Osteocyte (in vitro differentiated cells): ENCODE results near the gene DOCK2. TPM values are rescaled to one million over a fixed set of nuclear protein-coding genes. Genes with fewer than 3 reads are reported as not detected.

Experiments
- DNase-seq: peaks from one replicate; pipeline ENCODE4 v3.0.0; 2021; ENCODE audit warnings: mixed read lengths; ENCODE audit not compliant: unreplicated experiment; ENCODE audit errors: extremely low spot score
- H3K27ac Mint-ChIP-seq: one replicate; pipeline ENCODE4 v1.8.0; 2021; ENCODE audit warnings: mild to moderate bottlenecking, mixed read lengths; ENCODE audit not compliant: unreplicated experiment
- H3K27me3 Mint-ChIP-seq: one replicate; pipeline ENCODE4 v1.8.0; 2021; ENCODE audit warnings: mixed read lengths; ENCODE audit not compliant: unreplicated experiment
- H3K36me3 Mint-ChIP-seq: one replicate; pipeline ENCODE4 v1.8.0; 2021; ENCODE audit warnings: mixed read lengths; ENCODE audit not compliant: unreplicated experiment
- H3K4me1 Mint-ChIP-seq: one replicate; pipeline ENCODE4 v1.8.0; 2021; ENCODE audit warnings: mixed read lengths; ENCODE audit not compliant: unreplicated experiment
- H3K4me3 Mint-ChIP-seq: one replicate; pipeline ENCODE4 v1.8.0; 2021; ENCODE audit warnings: mild to moderate bottlenecking, moderate library complexity, mixed read lengths; ENCODE audit not compliant: unreplicated experiment
- H3K9me3 Mint-ChIP-seq: one replicate; pipeline ENCODE4 v1.8.0; 2021; ENCODE audit warnings: mixed read lengths; ENCODE audit not compliant: unreplicated experiment
- total RNA-seq: library from RNA; stranded (reverse); gene quantifications from 2 replicates; pipeline ENCODE4 v1.2.1, GENCODE V29; 2021
- TF ChIP-seq, protein P1 (sequence below): fragments of 200-600 bp; sonication (generic); IDR thresholded peaks from 2 replicates; pipeline ENCODE4 v1.5.0; 2021; ENCODE audit warnings: antibody characterized with exemption, mild to moderate bottlenecking, moderate library complexity

The DOCK2 gene
- total RNA-seq, 1 donor from 2014 or later, result 11.6 TPM

DNA sequence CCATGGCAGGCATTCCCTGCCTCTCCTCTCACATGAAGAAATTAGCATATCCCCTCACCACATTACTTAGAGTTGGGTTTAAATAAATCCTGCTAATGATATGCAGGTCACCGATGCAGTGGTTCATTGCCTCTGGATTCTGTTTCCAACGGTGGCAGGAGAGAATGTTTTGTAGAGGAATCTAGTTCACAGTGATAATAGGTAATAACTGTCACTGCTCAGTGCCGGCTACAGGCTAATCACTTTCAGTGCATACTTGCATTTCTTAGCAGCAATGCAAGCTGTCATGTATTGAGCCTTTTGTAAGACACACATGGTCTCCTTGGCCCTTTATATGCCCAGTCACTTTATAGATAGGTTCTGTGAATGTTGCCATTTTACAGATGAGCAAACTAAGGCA, 402.8 kb downstream of the DOCK2 start:
- Mint-ChIP-seq H3K27ac (no peak overlapping the region), H3K4me1 (no peaks in the 10 kb centered on the region), H3K36me3 (no peaks in the 10 kb centered on the region), H3K4me3 (no peak overlapping the region), H3K9me3 (peaks cover 5% of the 10 kb centered on the region), H3K27me3 (no peaks in the 10 kb centered on the region)
- TF ChIP-seq, protein P1, sequence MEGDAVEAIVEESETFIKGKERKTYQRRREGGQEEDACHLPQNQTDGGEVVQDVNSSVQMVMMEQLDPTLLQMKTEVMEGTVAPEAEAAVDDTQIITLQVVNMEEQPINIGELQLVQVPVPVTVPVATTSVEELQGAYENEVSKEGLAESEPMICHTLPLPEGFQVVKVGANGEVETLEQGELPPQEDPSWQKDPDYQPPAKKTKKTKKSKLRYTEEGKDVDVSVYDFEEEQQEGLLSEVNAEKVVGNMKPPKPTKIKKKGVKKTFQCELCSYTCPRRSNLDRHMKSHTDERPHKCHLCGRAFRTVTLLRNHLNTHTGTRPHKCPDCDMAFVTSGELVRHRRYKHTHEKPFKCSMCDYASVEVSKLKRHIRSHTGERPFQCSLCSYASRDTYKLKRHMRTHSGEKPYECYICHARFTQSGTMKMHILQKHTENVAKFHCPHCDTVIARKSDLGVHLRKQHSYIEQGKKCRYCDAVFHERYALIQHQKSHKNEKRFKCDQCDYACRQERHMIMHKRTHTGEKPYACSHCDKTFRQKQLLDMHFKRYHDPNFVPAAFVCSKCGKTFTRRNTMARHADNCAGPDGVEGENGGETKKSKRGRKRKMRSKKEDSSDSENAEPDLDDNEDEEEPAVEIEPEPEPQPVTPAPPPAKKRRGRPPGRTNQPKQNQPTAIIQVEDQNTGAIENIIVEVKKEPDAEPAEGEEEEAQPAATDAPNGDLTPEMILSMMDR, result no peak
- DNase-seq, result no peak

DNA sequence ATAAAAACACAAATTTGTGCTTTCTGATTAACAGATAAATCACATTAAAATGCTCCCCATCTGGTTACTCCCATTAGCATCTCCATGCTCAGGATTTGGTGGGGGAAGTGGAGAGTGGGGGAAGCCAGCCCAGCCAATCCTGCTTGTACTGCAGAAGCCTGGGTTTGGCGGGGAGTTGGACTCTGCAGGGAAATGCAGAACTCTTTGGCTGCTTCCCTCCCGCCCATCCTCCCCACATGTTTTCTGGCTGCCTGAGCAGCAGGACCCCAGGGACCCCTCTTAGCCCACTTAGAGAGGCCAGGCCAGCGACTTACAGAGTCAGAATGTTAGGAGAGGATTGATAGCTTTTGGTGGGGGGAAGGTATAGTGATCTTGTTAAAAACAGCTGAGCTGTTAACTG, 409.2 kb downstream of the DOCK2 start:
- Mint-ChIP-seq H3K4me1 (no peaks in the 10 kb centered on the region), H3K9me3 (no peaks in the 10 kb centered on the region), H3K27ac (no peak overlapping the region), H3K27me3 (no peaks in the 10 kb centered on the region), H3K4me3 (no peak overlapping the region), H3K36me3 (no peaks in the 10 kb centered on the region)
- DNase-seq, result no peak
- TF ChIP-seq, protein P1, result no peak

DNA sequence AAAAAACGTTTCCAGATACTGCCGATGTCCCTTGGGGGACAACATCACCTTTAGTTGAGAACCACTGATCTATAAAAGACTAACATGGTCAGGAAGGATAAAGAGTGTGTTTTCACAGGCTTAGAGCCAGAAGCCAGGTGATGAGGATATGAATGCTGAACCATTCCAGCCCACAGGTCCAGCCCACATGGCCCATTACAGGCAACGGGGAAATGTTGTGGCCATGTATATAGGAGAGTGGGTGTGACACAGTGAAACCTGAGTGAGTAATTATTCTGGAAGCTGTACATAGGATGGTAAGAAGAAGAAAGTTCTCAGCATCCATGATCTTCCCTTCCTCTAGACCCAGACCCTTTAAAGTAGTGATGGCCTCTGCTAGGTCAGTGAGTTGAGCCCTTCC, 412.6 kb downstream of the DOCK2 start:
- no peaks in the 10 kb centered on the region for H3K36me3 Mint-ChIP-seq
- H3K4me3 Mint-ChIP-seq, result no peak overlapping the region
- H3K9me3 Mint-ChIP-seq, result no peaks in the 10 kb centered on the region
- H3K27me3 Mint-ChIP-seq, result no peaks in the 10 kb centered on the region
- DNase-seq, result no peak
- H3K27ac Mint-ChIP-seq, result no peak overlapping the region
- TF ChIP-seq, protein P1, result no peak
- no peaks in the 10 kb centered on the region for H3K4me1 Mint-ChIP-seq

DNA sequence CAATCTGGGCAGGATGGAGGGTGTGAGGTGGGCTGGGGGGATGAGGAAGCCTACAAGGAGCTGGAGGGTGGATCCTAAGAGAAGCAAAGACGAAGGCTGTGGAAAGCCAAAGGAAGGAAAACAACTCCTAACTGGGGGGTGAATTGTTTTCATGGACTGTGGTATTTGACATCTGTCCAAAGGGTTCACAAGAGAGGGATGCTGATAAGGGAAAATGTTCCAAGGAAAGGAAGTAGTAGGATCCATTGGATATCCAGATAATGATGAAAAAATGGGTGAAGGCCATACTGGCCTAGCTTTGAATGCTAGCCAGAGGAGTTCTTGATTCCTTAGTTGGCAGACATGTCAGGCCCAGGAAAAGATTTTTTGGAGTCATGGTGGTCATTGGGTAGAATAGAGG, 416.8 kb downstream of the DOCK2 start:
- TF ChIP-seq, protein P1, result no peak
- H3K27me3 Mint-ChIP-seq, result no peaks in the 10 kb centered on the region
- H3K4me1 Mint-ChIP-seq, result no peaks in the 10 kb centered on the region
- H3K4me3 Mint-ChIP-seq, result no peak overlapping the region
- DNase-seq, result no peak
- H3K27ac Mint-ChIP-seq, result no peak overlapping the region
- no peaks in the 10 kb centered on the region for H3K36me3 Mint-ChIP-seq
- H3K9me3 Mint-ChIP-seq, result no peaks in the 10 kb centered on the region

DNA sequence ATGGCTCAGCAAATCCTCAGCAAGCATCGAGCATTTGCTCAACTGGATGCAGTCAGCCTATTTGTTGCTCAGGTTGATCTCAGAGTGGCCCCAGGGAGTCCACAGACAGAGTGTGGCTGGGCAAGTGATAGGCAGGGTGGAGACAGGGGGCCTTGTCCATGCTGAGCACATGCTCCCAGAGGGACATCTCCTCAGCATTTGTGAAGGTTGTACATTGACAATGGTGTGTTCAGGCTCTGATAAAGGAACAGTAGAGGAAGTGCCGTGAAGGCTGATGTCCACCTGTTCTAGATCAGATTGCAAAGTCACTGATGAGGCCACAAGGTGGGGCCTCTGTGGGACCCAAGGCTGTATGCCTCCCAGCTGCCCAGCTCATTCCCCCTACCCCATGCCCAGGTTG, 418.5 kb downstream of the DOCK2 start:
- no peak overlapping the region for H3K4me3 Mint-ChIP-seq
- no peaks in the 10 kb centered on the region for H3K27me3 Mint-ChIP-seq
- no peaks in the 10 kb centered on the region for H3K9me3 Mint-ChIP-seq
- no peaks in the 10 kb centered on the region for H3K4me1 Mint-ChIP-seq
- no peaks in the 10 kb centered on the region for H3K36me3 Mint-ChIP-seq
- TF ChIP-seq, protein P1, result no peak
- no peak for DNase-seq
- no peak overlapping the region for H3K27ac Mint-ChIP-seq
